ENCODE measurements around the gene PHB1. TPM values are rescaled to one million over a fixed set of nuclear protein-coding genes. Genes with fewer than 3 reads are reported as not detected.
A peak's percentile ranks its signal among the peaks of the same experiment; 100 is the strongest.
"Not testable (repeated sequence)": the region's sequence is repeated elsewhere in the genome, so short reads cannot be mapped to it uniquely, and the experiment has no call there.

Gene PHB1
- total RNA-seq, 2 donors from 2014 or later, result 122 to 332 TPM

- no peak for ATAC-seq (replicated peaks)
- Mint-ChIP-seq H3K27me3 (no peaks in the 10 kb centered on the region), H3K4me3 (no peak overlapping the region), H3K9me3 (no peaks in the 10 kb centered on the region), H3K4me1 (peaks cover 8% of the 10 kb centered on the region), H3K36me3 (ENCODE audit: low read depth) (peaks cover 88% of the 10 kb centered on the region), H3K27ac (no peak overlapping the region)
These were observed 9.8 kb downstream of the PHB1 start for GRCh38 chr17:49404906-49405305.

GRCh38 chr17:49404361-49404760, 10.3 kb downstream of the PHB1 start:
- H3K36me3 Mint-ChIP-seq (ENCODE audit: low read depth), result peaks cover 83% of the 10 kb centered on the region
- no peaks in the 10 kb centered on the region for H3K27me3 Mint-ChIP-seq
- no peak overlapping the region for H3K27ac Mint-ChIP-seq
- H3K9me3 Mint-ChIP-seq, result no peaks in the 10 kb centered on the region
- no peak for ATAC-seq (replicated peaks)
- H3K4me3 Mint-ChIP-seq, result no peak overlapping the region
- H3K4me1 Mint-ChIP-seq, result peaks cover 8% of the 10 kb centered on the region

GRCh38 chr17:49403514-49404289, 11.0 kb downstream of the PHB1 start:
- H3K36me3 Mint-ChIP-seq (ENCODE audit: low read depth), result peaks cover 76% of the 10 kb centered on the region
- ATAC-seq (replicated peaks), result no peak
- H3K27me3 Mint-ChIP-seq, result no peaks in the 10 kb centered on the region
- H3K9me3 Mint-ChIP-seq, result no peaks in the 10 kb centered on the region
- H3K4me3 Mint-ChIP-seq, result no peak overlapping the region
- peaks cover 8% of the 10 kb centered on the region for H3K4me1 Mint-ChIP-seq
- no peak overlapping the region for H3K27ac Mint-ChIP-seq

GRCh38 chr17:49402706-49403105, 12.0 kb downstream of the PHB1 start:
- Mint-ChIP-seq H3K4me1 (no peaks in the 10 kb centered on the region), H3K36me3 (ENCODE audit: low read depth) (peaks cover 66% of the 10 kb centered on the region), H3K27ac (no peak overlapping the region), H3K4me3 (no peak overlapping the region), H3K27me3 (no peaks in the 10 kb centered on the region), H3K9me3 (no peaks in the 10 kb centered on the region)
- ATAC-seq (replicated peaks), result no peak

- Mint-ChIP-seq H3K4me1 (no peaks in the 10 kb centered on the region), H3K36me3 (ENCODE audit: low read depth) (peaks cover 60% of the 10 kb centered on the region)
These were observed 12.6 kb downstream of the PHB1 start for GRCh38 chr17:49401971-49402611.

GRCh38 chr17:49399995-49400394, 14.7 kb downstream of the PHB1 start:
- peaks cover 2% of the 10 kb centered on the region for H3K4me1 Mint-ChIP-seq
- ATAC-seq (replicated peaks), result no peak
- no peak overlapping the region for H3K4me3 Mint-ChIP-seq
- H3K9me3 Mint-ChIP-seq, result no peaks in the 10 kb centered on the region
- no peaks in the 10 kb centered on the region for H3K27me3 Mint-ChIP-seq
- H3K27ac Mint-ChIP-seq, result no peak overlapping the region
- H3K36me3 Mint-ChIP-seq (ENCODE audit: low read depth), result peaks cover 39% of the 10 kb centered on the region

More at GRCh38 chr17:49401971-49402611, 12.6 kb downstream of the PHB1 start:
- no peak for ATAC-seq (replicated peaks)
- H3K27ac Mint-ChIP-seq, result no peak overlapping the region
- H3K9me3 Mint-ChIP-seq, result no peaks in the 10 kb centered on the region
- no peak overlapping the region for H3K4me3 Mint-ChIP-seq
- no peaks in the 10 kb centered on the region for H3K27me3 Mint-ChIP-seq

- H3K27ac Mint-ChIP-seq, result no peak overlapping the region
- H3K4me3 Mint-ChIP-seq, result no peak overlapping the region
- ATAC-seq (replicated peaks), result no peak
- H3K36me3 Mint-ChIP-seq (ENCODE audit: low read depth), result peaks cover 15% of the 10 kb centered on the region
- H3K27me3 Mint-ChIP-seq, result no peaks in the 10 kb centered on the region
- no peaks in the 10 kb centered on the region for H3K9me3 Mint-ChIP-seq
- peaks cover 8% of the 10 kb centered on the region for H3K4me1 Mint-ChIP-seq
These were observed 17.1 kb downstream of the PHB1 start for GRCh38 chr17:49397586-49397985.

GRCh38 chr17:49393491-49394255, 21.0 kb downstream of the PHB1 start:
- Mint-ChIP-seq H3K36me3 (ENCODE audit: low read depth) (no peaks in the 10 kb centered on the region), H3K4me3 (no peak overlapping the region), H3K27me3 (no peaks in the 10 kb centered on the region), H3K27ac (no peak overlapping the region), H3K9me3 (no peaks in the 10 kb centered on the region), H3K4me1 (peaks cover 31% of the 10 kb centered on the region)
- no peak for ATAC-seq (replicated peaks)

GRCh38 chr17:49390548-49391324, 23.9 kb downstream of the PHB1 start:
- Mint-ChIP-seq H3K36me3 (ENCODE audit: low read depth) (no peaks in the 10 kb centered on the region), H3K27me3 (no peaks in the 10 kb centered on the region), H3K27ac (peak overlapping the region; percentile 93), H3K9me3 (no peaks in the 10 kb centered on the region), H3K4me1 (peaks cover 45% of the 10 kb centered on the region), H3K4me3 (peak overlapping the region; percentile 81)
- peak; percentile 25 for ATAC-seq (replicated peaks)

- H3K27ac Mint-ChIP-seq, result peak overlapping the region; percentile 93
- peak overlapping the region; percentile 81 for H3K4me3 Mint-ChIP-seq
- H3K36me3 Mint-ChIP-seq (ENCODE audit: low read depth); H3K9me3 Mint-ChIP-seq; H3K27me3 Mint-ChIP-seq: not testable (repeated sequence)
- peaks cover 40% of the 10 kb centered on the region for H3K4me1 Mint-ChIP-seq
- peak; percentile 51 for ATAC-seq (replicated peaks)
These were observed 25.0 kb downstream of the PHB1 start for GRCh38 chr17:49389514-49390347.

- Mint-ChIP-seq H3K9me3 (no peaks in the 10 kb centered on the region), H3K4me3 (peak overlapping the region; percentile 81), H3K27ac (peak overlapping the region; percentile 92), H3K27me3 (no peaks in the 10 kb centered on the region), H3K4me1 (peaks cover 41% of the 10 kb centered on the region), H3K36me3 (ENCODE audit: low read depth) (no peaks in the 10 kb centered on the region)
- no peak for ATAC-seq (replicated peaks)
These were observed 25.8 kb downstream of the PHB1 start for GRCh38 chr17:49388692-49389513.

- H3K4me3 Mint-ChIP-seq, result peak overlapping the region; percentile 81
- peak; percentile 57 for ATAC-seq (replicated peaks)
- H3K4me1 Mint-ChIP-seq, result peaks cover 40% of the 10 kb centered on the region
- H3K36me3 Mint-ChIP-seq (ENCODE audit: low read depth), result no peaks in the 10 kb centered on the region
- H3K9me3 Mint-ChIP-seq, result no peaks in the 10 kb centered on the region
- peak overlapping the region; percentile 92 for H3K27ac Mint-ChIP-seq
- H3K27me3 Mint-ChIP-seq, result no peaks in the 10 kb centered on the region
These were observed 26.4 kb downstream of the PHB1 start for GRCh38 chr17:49388290-49388640.
